Osteocyte (in vitro differentiated cells): Measurements from ENCODE around the gene CREB3L2. TPM values are rescaled to one million over a fixed set of nuclear protein-coding genes. Genes with fewer than 3 reads are reported as not detected.
A peak's percentile ranks its signal among the peaks of the same experiment; 100 is the strongest.

Experiments
- DNase-seq: peaks from one replicate; pipeline ENCODE4 v3.0.0; 2021; ENCODE audit warnings: mixed read lengths; ENCODE audit not compliant: unreplicated experiment; ENCODE audit errors: extremely low spot score
- H3K27ac Mint-ChIP-seq: one replicate; pipeline ENCODE4 v1.8.0; 2021; ENCODE audit warnings: mild to moderate bottlenecking, mixed read lengths; ENCODE audit not compliant: unreplicated experiment
- H3K27me3 Mint-ChIP-seq: one replicate; pipeline ENCODE4 v1.8.0; 2021; ENCODE audit warnings: mixed read lengths; ENCODE audit not compliant: unreplicated experiment
- H3K36me3 Mint-ChIP-seq: one replicate; pipeline ENCODE4 v1.8.0; 2021; ENCODE audit warnings: mixed read lengths; ENCODE audit not compliant: unreplicated experiment
- H3K4me1 Mint-ChIP-seq: one replicate; pipeline ENCODE4 v1.8.0; 2021; ENCODE audit warnings: mixed read lengths; ENCODE audit not compliant: unreplicated experiment
- H3K4me3 Mint-ChIP-seq: one replicate; pipeline ENCODE4 v1.8.0; 2021; ENCODE audit warnings: mild to moderate bottlenecking, moderate library complexity, mixed read lengths; ENCODE audit not compliant: unreplicated experiment
- H3K9me3 Mint-ChIP-seq: one replicate; pipeline ENCODE4 v1.8.0; 2021; ENCODE audit warnings: mixed read lengths; ENCODE audit not compliant: unreplicated experiment
- total RNA-seq: library from RNA; stranded (reverse); gene quantifications from 2 replicates; pipeline ENCODE4 v1.2.1, GENCODE V29; 2021
- TF ChIP-seq, protein P1 (sequence below): fragments of 200-600 bp; sonication (generic); IDR thresholded peaks from 2 replicates; pipeline ENCODE4 v1.5.0; 2021; ENCODE audit warnings: antibody characterized with exemption, mild to moderate bottlenecking, moderate library complexity

The CREB3L2 gene
- total RNA-seq, 1 donor from 2014 or later: 144 TPM

- no peak for DNase-seq
- H3K27me3 Mint-ChIP-seq: no peaks in the 10 kb centered on the region
- H3K4me3 Mint-ChIP-seq: no peak overlapping the region
- TF ChIP-seq, protein P1, sequence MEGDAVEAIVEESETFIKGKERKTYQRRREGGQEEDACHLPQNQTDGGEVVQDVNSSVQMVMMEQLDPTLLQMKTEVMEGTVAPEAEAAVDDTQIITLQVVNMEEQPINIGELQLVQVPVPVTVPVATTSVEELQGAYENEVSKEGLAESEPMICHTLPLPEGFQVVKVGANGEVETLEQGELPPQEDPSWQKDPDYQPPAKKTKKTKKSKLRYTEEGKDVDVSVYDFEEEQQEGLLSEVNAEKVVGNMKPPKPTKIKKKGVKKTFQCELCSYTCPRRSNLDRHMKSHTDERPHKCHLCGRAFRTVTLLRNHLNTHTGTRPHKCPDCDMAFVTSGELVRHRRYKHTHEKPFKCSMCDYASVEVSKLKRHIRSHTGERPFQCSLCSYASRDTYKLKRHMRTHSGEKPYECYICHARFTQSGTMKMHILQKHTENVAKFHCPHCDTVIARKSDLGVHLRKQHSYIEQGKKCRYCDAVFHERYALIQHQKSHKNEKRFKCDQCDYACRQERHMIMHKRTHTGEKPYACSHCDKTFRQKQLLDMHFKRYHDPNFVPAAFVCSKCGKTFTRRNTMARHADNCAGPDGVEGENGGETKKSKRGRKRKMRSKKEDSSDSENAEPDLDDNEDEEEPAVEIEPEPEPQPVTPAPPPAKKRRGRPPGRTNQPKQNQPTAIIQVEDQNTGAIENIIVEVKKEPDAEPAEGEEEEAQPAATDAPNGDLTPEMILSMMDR: no peak
- H3K9me3 Mint-ChIP-seq: no peaks in the 10 kb centered on the region
- peaks cover 23% of the 10 kb centered on the region for H3K4me1 Mint-ChIP-seq
- H3K27ac Mint-ChIP-seq: no peak overlapping the region
- peaks cover 86% of the 10 kb centered on the region for H3K36me3 Mint-ChIP-seq
Observed at GRCh38 chr7:137881607-137882260, 120.2 kb downstream of the CREB3L2 start.

DNA sequence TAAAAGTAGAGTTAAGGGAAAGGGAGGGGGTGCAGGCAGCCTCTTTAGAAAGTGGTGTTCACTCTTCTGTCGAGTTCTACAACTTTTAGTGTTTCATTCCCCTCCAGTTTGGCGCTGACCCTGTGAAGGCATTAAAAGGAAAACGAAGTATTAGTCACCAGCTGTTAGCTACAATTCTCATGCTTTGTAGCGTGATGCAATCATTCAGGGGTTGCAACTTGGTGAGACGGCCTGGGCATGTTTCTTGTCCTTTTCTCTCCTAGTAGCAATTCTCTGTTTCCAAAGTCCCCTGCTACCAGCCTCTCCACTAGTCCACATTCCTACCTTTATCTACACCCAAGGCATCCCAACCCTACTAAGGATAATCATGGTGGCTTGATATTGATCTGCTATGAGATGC lies 121.5 kb downstream of the CREB3L2 start:
- no peak overlapping the region for H3K4me3 Mint-ChIP-seq
- no peaks in the 10 kb centered on the region for H3K9me3 Mint-ChIP-seq
- peaks cover 86% of the 10 kb centered on the region for H3K36me3 Mint-ChIP-seq
- peaks cover 23% of the 10 kb centered on the region for H3K4me1 Mint-ChIP-seq
- DNase-seq: no peak
- TF ChIP-seq, protein P1: no peak
- H3K27me3 Mint-ChIP-seq: no peaks in the 10 kb centered on the region
- H3K27ac Mint-ChIP-seq: peak overlapping the region; percentile 41

GRCh38 chr7:137879357-137880158 lies 122.3 kb downstream of the CREB3L2 start:
- Mint-ChIP-seq H3K27ac (peak overlapping the region; percentile 45), H3K36me3 (peaks cover 80% of the 10 kb centered on the region), H3K9me3 (no peaks in the 10 kb centered on the region), H3K27me3 (no peaks in the 10 kb centered on the region), H3K4me3 (no peak overlapping the region), H3K4me1 (peaks cover 31% of the 10 kb centered on the region)
- no peak for DNase-seq
- TF ChIP-seq, protein P1: no peak

GRCh38 chr7:137878333-137878961 lies 123.4 kb downstream of the CREB3L2 start:
- TF ChIP-seq, protein P1: no peak
- Mint-ChIP-seq H3K4me1 (peaks cover 42% of the 10 kb centered on the region), H3K4me3 (no peak overlapping the region), H3K9me3 (no peaks in the 10 kb centered on the region), H3K27ac (no peak overlapping the region), H3K27me3 (no peaks in the 10 kb centered on the region), H3K36me3 (peaks cover 73% of the 10 kb centered on the region)
- no peak for DNase-seq
